DOHH2 (cell line): ENCODE data around the gene ALPG.

Experiments
- EZH2phosphoT487 ChIP-seq: fragments of 200-600 bp; sonication (generic); IDR thresholded peaks from 2 replicates; pipeline ENCODE4 v1.6.1; 2017; ENCODE audit warnings: borderline replicate concordance, mild to moderate bottlenecking, antibody characterized with exemption, low read length, moderate library complexity, mixed read lengths
- TF ChIP-seq, protein P1 (sequence below): fragments of 200-600 bp; sonication (generic); IDR thresholded peaks from one replicate; pipeline ENCODE4 v1.5.1; 2014; ENCODE audit warnings: antibody characterized with exemption, mild to moderate bottlenecking, low read depth, low read length; ENCODE audit not compliant: poor library complexity, severe bottlenecking

DNA sequence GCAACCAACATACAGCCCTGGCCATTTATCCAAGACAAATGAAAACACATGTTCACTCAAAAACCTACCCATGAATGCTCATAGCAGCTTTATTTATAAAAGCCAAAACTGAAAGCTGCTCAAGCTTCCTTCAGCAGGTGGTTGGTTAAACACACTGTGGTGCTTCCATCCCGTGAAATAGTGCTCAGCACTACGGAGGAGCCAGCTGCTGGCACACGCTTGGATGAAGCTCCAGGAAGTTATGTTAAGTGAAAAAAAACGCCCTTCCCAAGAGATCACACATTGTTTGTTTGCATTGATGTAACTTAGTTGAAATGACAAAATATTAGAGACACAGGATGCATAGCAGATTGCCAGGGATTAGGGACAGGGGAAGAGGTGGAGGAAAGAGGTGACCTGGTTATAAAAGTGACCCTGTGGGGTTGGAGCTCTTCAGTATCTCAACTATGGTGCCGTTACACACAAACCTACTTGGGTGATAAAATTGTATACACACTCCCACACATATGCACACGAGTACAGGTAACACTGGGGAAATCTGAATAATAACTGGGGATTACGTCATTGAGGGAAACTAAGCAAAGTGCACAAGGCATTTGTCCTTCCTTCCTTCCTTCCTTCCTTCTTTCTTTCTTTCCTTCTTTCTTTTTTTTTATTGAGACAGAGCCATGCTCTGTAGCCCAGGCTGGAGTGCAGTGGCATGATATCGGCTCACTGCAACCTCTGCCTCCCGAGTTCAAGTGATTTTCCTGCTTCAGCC lies 6.2 kb upstream of the ALPG start:
- TF ChIP-seq, protein P1, sequence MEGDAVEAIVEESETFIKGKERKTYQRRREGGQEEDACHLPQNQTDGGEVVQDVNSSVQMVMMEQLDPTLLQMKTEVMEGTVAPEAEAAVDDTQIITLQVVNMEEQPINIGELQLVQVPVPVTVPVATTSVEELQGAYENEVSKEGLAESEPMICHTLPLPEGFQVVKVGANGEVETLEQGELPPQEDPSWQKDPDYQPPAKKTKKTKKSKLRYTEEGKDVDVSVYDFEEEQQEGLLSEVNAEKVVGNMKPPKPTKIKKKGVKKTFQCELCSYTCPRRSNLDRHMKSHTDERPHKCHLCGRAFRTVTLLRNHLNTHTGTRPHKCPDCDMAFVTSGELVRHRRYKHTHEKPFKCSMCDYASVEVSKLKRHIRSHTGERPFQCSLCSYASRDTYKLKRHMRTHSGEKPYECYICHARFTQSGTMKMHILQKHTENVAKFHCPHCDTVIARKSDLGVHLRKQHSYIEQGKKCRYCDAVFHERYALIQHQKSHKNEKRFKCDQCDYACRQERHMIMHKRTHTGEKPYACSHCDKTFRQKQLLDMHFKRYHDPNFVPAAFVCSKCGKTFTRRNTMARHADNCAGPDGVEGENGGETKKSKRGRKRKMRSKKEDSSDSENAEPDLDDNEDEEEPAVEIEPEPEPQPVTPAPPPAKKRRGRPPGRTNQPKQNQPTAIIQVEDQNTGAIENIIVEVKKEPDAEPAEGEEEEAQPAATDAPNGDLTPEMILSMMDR: no peak
- no peak for TF ChIP-seq EZH2phosphoT487
